HEK293T (cell line): ENCODE data around the gene BSN.
"Not testable (repeated sequence)": the region's sequence is repeated elsewhere in the genome, so short reads cannot be mapped to it uniquely, and the experiment has no call there.

Experiments used
- CTCF ChIA-PET: fragments of 350-600 bp; formaldehyde crosslinking; extraction: SDS; loops from one replicate; lab custom pipeline; 2021; ENCODE audit warnings: antibody characterized with exemption, inconsistent platforms; lab: Yijun Ruan, JAX
- POLR2A ChIA-PET: fragments of 350-600 bp; formaldehyde crosslinking; extraction: SDS; loops from one replicate; lab custom pipeline; 2020; ENCODE audit warnings: antibody characterized with exemption, inconsistent platforms; lab: Yijun Ruan, JAX
- DNase-seq: peaks from one replicate; pipeline ENCODE4 v3.0.0; 2012; ENCODE audit warnings: mixed read lengths; ENCODE audit errors: extremely low spot score
- ARNT ChIP-seq: fragments of 450-650 bp; IDR thresholded peaks from 2 replicates; pipeline ENCODE4 v1.6.1; 2017; ENCODE audit warnings: mild to moderate bottlenecking
- BHLHE40 ChIP-seq: fragments of 450-650 bp; IDR thresholded peaks from 2 replicates; pipeline ENCODE4 v1.6.1; 2016; ENCODE audit warnings: mild to moderate bottlenecking, moderate library complexity, borderline replicate concordance
- CTBP1 ChIP-seq: fragments of 450-650 bp; IDR thresholded peaks from 2 replicates; pipeline ENCODE4 v1.6.1; 2016; ENCODE audit warnings: borderline replicate concordance
- ELF4 ChIP-seq: fragments of 450-650 bp; IDR thresholded peaks from 2 replicates; pipeline ENCODE4 v1.6.1; 2017; ENCODE audit warnings: antibody characterized with exemption
- FOXA1 ChIP-seq: fragments of 450-650 bp; IDR thresholded peaks from 2 replicates; pipeline ENCODE4 v1.6.1; 2016; ENCODE audit warnings: mild to moderate bottlenecking
- FOXK2 ChIP-seq: fragments of 450-650 bp; IDR thresholded peaks from 2 replicates; pipeline ENCODE4 v1.6.1; 2016; ENCODE audit warnings: mild to moderate bottlenecking
- FOXM1 ChIP-seq: fragments of 450-650 bp; IDR thresholded peaks from 2 replicates; pipeline ENCODE4 v1.6.1; 2017; ENCODE audit warnings: mild to moderate bottlenecking, borderline replicate concordance
- HDGF ChIP-seq: fragments of 450-650 bp; IDR thresholded peaks from 2 replicates; pipeline ENCODE4 v1.6.1; 2017; ENCODE audit warnings: antibody characterized with exemption, borderline replicate concordance
- L3MBTL2 ChIP-seq: fragments of 450-650 bp; conservative IDR thresholded peaks from 2 replicates; pipeline ENCODE4 v1.6.1; 2016; ENCODE audit warnings: mild to moderate bottlenecking
- LEF1 ChIP-seq: fragments of 450-650 bp; IDR thresholded peaks from 2 replicates; pipeline ENCODE4 v1.6.1; 2017; ENCODE audit warnings: mild to moderate bottlenecking, borderline replicate concordance
- NFRKB ChIP-seq: fragments of 450-650 bp; IDR thresholded peaks from 2 replicates; pipeline ENCODE4 v1.6.1; 2016; ENCODE audit warnings: mild to moderate bottlenecking, moderate library complexity
- SP1 ChIP-seq: fragments of 450-650 bp; IDR thresholded peaks from 2 replicates; pipeline ENCODE4 v1.6.1; 2017
- SUZ12 ChIP-seq: fragments of 450-650 bp; IDR thresholded peaks from 2 replicates; pipeline ENCODE4 v1.6.1; 2016; ENCODE audit warnings: mild to moderate bottlenecking
- TARDBP ChIP-seq: fragments of 450-650 bp; IDR thresholded peaks from 2 replicates; pipeline ENCODE4 v1.6.1; 2016
- ZNF384 ChIP-seq: fragments of 450-650 bp; IDR thresholded peaks from 2 replicates; pipeline ENCODE4 v1.6.1; 2016
- TF ChIP-seq, protein P1 (sequence below): fragments of 450-650 bp; IDR thresholded peaks from 2 replicates; pipeline ENCODE4 v1.6.1; 2016

Gene BSN

DNA sequence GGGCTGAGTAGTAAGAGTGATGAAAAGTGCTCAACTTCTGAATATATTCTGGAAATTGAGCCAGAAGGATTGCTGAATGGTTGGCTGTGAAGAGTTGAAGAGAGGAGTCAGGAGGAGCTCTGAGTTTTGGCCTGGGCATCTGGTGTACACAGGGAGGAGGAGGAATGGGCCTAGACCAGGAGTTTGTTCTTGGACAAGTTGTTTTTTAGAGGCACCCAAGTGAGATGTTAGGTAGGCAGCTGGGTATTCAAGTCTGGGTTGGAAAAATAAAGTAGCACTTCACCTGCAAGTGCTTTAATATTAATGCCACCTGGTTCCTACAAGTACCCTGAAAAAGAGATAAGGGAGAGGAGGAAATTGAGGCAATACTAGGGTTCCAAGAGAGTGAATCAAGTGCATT, 14.7 kb downstream of the BSN start:
- no peak for DNase-seq
- TF ChIP-seq TARDBP: no peak
- no peak for TF ChIP-seq HDGF
- TF ChIP-seq, protein P1, sequence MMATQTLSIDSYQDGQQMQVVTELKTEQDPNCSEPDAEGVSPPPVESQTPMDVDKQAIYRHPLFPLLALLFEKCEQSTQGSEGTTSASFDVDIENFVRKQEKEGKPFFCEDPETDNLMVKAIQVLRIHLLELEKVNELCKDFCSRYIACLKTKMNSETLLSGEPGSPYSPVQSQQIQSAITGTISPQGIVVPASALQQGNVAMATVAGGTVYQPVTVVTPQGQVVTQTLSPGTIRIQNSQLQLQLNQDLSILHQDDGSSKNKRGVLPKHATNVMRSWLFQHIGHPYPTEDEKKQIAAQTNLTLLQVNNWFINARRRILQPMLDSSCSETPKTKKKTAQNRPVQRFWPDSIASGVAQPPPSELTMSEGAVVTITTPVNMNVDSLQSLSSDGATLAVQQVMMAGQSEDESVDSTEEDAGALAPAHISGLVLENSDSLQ: no peak
- TF ChIP-seq CTBP1: no peak
- TF ChIP-seq ZNF384: no peak
- no peak for TF ChIP-seq BHLHE40
- TF ChIP-seq LEF1: no peak
- TF ChIP-seq FOXK2: no peak
- no peak for TF ChIP-seq FOXA1
- TF ChIP-seq ARNT: no peak
- no peak for TF ChIP-seq SP1
- TF ChIP-seq ELF4: no peak
- TF ChIP-seq FOXM1: no peak
- no peak for TF ChIP-seq SUZ12
- TF ChIP-seq L3MBTL2: no peak
- no peak for TF ChIP-seq NFRKB
- ChIA-PET CTCF (no interaction called here), POLR2A (no interaction called here)

DNA sequence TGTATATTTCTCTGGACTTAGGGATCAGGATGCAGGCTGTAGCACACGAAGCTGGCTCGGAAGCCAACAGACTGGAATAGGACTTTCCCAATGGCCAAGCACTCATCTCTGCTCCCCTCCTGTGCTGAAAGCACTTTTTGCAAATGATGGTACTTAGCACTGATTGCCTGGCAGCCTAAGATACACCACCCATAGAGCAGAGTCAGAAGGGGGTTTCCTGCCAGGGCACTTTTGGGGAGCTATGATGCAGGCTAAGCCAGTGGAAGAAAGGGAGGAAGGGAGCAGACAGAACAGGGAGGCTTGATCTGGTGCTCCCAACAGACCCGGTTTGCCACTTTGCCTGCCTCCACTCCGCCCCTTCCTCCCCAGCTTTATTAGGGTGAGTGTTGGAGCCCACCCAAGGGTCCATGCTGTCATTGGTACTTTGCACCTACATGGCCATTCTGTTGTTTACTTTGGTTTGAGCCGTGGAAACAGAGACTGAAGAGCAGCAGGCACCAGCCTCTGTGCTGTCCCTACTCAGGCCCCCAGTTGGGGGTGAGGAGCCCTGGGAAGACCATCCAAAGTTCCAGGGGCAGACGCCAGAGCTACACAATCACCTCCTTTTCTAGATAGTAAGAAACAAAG, 15.9 kb downstream of the BSN start:
- POLR2A ChIA-PET: no interaction called here
- no peak for DNase-seq
- no peak for TF ChIP-seq ZNF384
- no peak for TF ChIP-seq FOXK2
- TF ChIP-seq TARDBP: no peak
- TF ChIP-seq ARNT: no peak
- TF ChIP-seq L3MBTL2: no peak
- no peak for TF ChIP-seq CTBP1
- no peak for TF ChIP-seq ELF4
- no peak for TF ChIP-seq LEF1
- no peak for TF ChIP-seq FOXM1
- no peak for TF ChIP-seq SUZ12
- no peak for TF ChIP-seq FOXA1
- TF ChIP-seq, protein P1: no peak
- TF ChIP-seq BHLHE40: no peak
- TF ChIP-seq SP1: no peak
- TF ChIP-seq NFRKB: no peak
- TF ChIP-seq HDGF: no peak
- CTCF ChIA-PET: interaction anchor here (0.7 kb wide), 1 partner anchor 30 kb away, joined by 3 read pairs; no protein-coding TSS in a partner anchor

DNA sequence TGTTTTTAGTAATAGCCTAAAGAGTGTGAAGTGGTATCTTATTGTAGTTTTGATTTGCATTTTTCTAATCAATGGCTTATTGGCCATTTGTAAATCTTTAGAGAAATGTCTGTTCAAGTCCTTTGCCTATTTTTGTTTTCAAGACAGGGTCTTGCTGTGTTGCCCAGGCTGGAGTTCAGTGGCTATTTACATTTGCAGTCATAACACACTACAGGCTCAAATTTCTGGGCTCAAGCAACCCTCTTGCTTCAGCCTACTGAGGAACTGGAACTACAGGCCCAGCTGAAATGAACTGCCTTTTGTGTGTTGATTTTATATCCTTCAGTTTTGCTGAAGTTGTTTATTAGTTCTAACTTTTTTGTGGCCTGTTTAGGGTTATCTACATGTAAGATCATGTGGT, 27.9 kb downstream of the BSN start:
- ChIA-PET POLR2A (no interaction called here), CTCF (no interaction called here)
- TF ChIP-seq FOXK2 (no peak), SUZ12 (no peak), HDGF (no peak), NFRKB (no peak), FOXM1 (no peak), ZNF384 (no peak), FOXA1 (no peak), CTBP1 (no peak), BHLHE40 (no peak), ARNT (no peak), SP1 (no peak), L3MBTL2 (no peak), TARDBP (no peak), LEF1 (no peak), ELF4 (no peak)
- TF ChIP-seq, protein P1: no peak
- no peak for DNase-seq

DNA sequence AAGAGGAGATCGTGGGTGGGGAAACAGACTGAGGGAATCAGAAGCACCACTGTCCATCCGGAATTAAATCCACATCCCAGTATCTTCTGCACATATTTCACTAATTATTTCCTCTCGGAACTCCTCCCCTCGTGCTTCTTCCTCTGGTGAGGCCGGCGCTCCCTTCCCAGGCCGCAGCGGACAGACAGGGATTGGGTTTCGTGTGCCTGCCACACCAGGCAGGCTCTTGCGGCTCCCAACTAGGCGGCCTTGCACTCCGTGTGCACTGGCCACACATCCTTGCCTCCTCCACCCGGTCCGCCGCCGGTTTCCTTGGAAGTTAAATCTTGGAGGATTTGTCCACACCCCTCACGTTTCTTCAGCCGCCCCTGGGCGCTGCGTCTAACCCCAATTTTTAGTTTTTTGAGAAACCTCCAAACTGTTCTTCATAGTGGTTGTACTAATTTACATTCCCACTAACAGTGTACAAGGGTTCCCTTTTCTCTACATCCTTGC, 31.0 kb downstream of the BSN start:
- CTCF ChIA-PET, POLR2A ChIA-PET, DNase-seq: not testable (repeated sequence)

DNA sequence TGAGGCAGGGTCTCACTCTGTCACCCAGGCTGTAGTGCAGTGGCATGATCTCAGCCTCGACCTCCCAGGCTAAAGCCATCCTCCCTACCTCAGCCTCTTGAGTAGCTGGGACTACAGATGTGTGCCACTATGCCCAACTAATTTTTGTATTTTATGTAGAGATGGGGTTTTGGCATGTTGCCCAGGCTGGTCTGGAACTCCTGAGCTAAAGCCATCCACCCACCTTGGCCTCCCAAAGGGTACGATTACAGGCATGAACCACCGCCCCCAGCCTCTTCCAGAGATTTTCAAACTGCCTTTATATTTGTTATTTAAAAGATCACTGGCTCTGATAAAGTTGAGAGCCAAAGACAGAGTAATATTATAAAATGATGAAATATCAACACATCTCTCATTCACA, 37.3 kb downstream of the BSN start:
- ChIA-PET POLR2A (no interaction called here), CTCF (interaction anchor here (0.6 kb wide), 1 partner anchor 14 kb away, joined by 4 read pairs; no protein-coding TSS in a partner anchor)
- DNase-seq: no peak
- TF ChIP-seq ZNF384 (no peak), FOXA1 (no peak), ELF4 (no peak), BHLHE40 (no peak), ARNT (no peak), LEF1 (no peak)

DNA sequence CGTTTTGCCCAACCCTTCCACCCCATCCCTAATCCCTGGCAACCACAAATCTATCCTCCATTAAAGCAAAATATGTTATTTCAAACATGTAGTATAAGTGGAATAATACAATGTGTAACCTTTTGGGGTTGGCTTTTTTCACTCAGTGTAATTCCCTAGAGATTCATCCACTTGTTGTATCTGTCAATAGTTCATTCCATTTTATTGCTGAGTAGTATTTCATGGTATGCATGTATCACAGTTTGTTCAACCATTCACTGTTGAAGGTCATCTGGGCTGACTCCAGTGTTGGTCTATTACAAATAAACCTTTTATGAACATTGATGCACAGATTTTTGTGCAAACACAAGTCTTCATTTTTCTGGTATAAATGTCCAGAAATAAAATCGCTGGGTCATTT, 38.8 kb downstream of the BSN start:
- TF ChIP-seq NFRKB: no peak
- no peak for TF ChIP-seq FOXM1
- TF ChIP-seq L3MBTL2: no peak
- no peak for TF ChIP-seq ARNT
- TF ChIP-seq, protein P1: no peak
- no peak for DNase-seq
- POLR2A ChIA-PET: no interaction called here
- CTCF ChIA-PET: interaction anchor here (0.6 kb wide), 1 partner anchor 177 kb away, joined by 3 read pairs; no protein-coding TSS in a partner anchor
